MM.1S (cell line): Measurements from ENCODE around the gene TMEM233.

Experiments
- DNase-seq: peaks from one replicate; pipeline ENCODE4 v3.0.0-alpha.2; 2015
- H2AFZ ChIP-seq: fragments of 300-600 bp; sonication (generic); 2 replicates; pipeline ENCODE4 v1.6.0; 2016; ENCODE audit warnings: antibody characterized with exemption, low read length
- H3F3A ChIP-seq: fragments of 300-600 bp; sonication (generic); 2 replicates; pipeline ENCODE4 v1.6.1; 2016; ENCODE audit warnings: mild to moderate bottlenecking, antibody characterized with exemption, low read length, moderate library complexity, mixed read lengths; ENCODE audit not compliant: insufficient read depth
- H3K27ac ChIP-seq: fragments of 300-600 bp; sonication (generic); 2 replicates; pipeline ENCODE4 v1.5.1; 2016; ENCODE audit warnings: mild to moderate bottlenecking, low read length
- H3K27me3 ChIP-seq: fragments of 300-600 bp; sonication (generic); replicated peaks from 2 replicates; pipeline ENCODE4 v1.6.0; 2016; ENCODE audit warnings: low read length; ENCODE audit not compliant: insufficient read depth
- H3K36me3 ChIP-seq: fragments of 300-600 bp; sonication (generic); replicated peaks from 2 replicates; pipeline ENCODE4 v1.6.1; 2016; ENCODE audit warnings: mild to moderate bottlenecking, low read length, mixed read lengths; ENCODE audit not compliant: insufficient read depth
- H3K4me1 ChIP-seq: fragments of 300-600 bp; sonication (generic); 2 replicates; pipeline ENCODE4 v1.6.1; 2016; ENCODE audit warnings: low read length, mixed read lengths
- H3K4me2 ChIP-seq: fragments of 300-600 bp; sonication (generic); 2 replicates; pipeline ENCODE4 v1.6.0; 2016; ENCODE audit warnings: low read depth, low read length
- H3K4me3 ChIP-seq: fragments of 300-600 bp; sonication (generic); 2 replicates; pipeline ENCODE4 v1.5.1; 2016; ENCODE audit warnings: low read length, mixed read lengths
- H3K79me2 ChIP-seq: fragments of 300-600 bp; sonication (generic); 2 replicates; pipeline ENCODE4 v1.6.1; 2016; ENCODE audit warnings: mixed run types, low read length, mixed read lengths
- H3K9ac ChIP-seq: fragments of 300-600 bp; sonication (generic); 2 replicates; pipeline ENCODE4 v1.6.1; 2016; ENCODE audit warnings: low read length, mixed read lengths
- H3K9me2 ChIP-seq: fragments of 300-600 bp; sonication (generic); replicated peaks from 2 replicates; pipeline ENCODE4 v1.6.1; 2016; ENCODE audit warnings: mild to moderate bottlenecking, low read length, mixed read lengths; ENCODE audit not compliant: insufficient read depth
- H3K9me3 ChIP-seq: fragments of 300-600 bp; sonication (generic); replicated peaks from 2 replicates; pipeline ENCODE4 v1.6.1; 2016; ENCODE audit warnings: mild to moderate bottlenecking, low read length, mixed read lengths; ENCODE audit not compliant: insufficient read depth
- H4K20me1 ChIP-seq: fragments of 300-600 bp; sonication (generic); 2 replicates; pipeline ENCODE4 v1.6.1; 2016; ENCODE audit warnings: mild to moderate bottlenecking, low read length, moderate library complexity, mixed read lengths; ENCODE audit not compliant: insufficient read depth
- EZH2 ChIP-seq: fragments of 300-600 bp; sonication (generic); optimal IDR thresholded peaks from 2 replicates; pipeline ENCODE3; 2017; ENCODE audit warnings: low read depth, mild to moderate bottlenecking, antibody characterized with exemption, low read length, mixed read lengths
- EZH2phosphoT487 ChIP-seq: fragments of 300-600 bp; sonication (generic); IDR thresholded peaks from 2 replicates; pipeline ENCODE4 v1.6.1; 2018; ENCODE audit warnings: antibody characterized with exemption, low read length
- TF ChIP-seq, protein P1 (sequence below): fragments of 300-600 bp; sonication (generic); IDR thresholded peaks from 2 replicates; pipeline ENCODE4 v1.5.1; 2016; ENCODE audit warnings: antibody characterized with exemption, low read length, mixed read lengths

TMEM233 gene

DNA sequence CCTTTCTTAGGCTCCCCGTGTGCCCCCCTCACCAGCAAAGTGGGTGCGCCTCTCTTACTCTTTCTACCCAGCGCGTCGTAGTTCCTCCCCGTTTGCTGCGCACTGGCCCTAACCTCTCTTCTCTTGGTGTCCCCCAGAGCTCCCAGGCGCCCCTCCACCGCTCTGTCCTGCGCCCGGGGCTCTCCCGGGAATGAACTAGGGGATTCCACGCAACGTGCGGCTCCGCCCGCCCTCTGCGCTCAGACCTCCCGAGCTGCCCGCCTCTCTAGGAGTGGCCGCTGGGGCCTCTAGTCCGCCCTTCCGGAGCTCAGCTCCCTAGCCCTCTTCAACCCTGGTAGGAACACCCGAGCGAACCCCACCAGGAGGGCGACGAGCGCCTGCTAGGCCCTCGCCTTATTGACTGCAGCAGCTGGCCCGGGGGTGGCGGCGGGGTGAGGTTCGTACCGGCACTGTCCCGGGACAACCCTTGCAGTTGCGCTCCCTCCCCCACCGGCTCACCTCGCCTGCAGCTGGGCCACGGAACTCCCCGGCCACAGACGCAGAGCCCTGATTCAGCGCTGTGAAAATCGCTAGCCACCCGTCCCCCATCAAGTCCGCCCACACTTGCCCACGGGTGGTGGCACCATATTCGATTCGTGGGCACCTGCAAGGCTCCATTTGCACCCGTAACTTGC lies 1.3 kb downstream of the TMEM233 start:
- no peak overlapping the region for H3K27ac ChIP-seq
- no peaks in the 10 kb centered on the region for H4K20me1 ChIP-seq
- no peak overlapping the region for H3K4me3 ChIP-seq
- no peak overlapping the region for H2AFZ ChIP-seq
- no peaks in the 10 kb centered on the region for H3K36me3 ChIP-seq
- H3F3A ChIP-seq: no peaks in the 10 kb centered on the region
- no peak for DNase-seq
- H3K9me2 ChIP-seq: no peaks in the 10 kb centered on the region
- TF ChIP-seq EZH2phosphoT487: no peak
- TF ChIP-seq EZH2: no peak
- TF ChIP-seq, protein P1, sequence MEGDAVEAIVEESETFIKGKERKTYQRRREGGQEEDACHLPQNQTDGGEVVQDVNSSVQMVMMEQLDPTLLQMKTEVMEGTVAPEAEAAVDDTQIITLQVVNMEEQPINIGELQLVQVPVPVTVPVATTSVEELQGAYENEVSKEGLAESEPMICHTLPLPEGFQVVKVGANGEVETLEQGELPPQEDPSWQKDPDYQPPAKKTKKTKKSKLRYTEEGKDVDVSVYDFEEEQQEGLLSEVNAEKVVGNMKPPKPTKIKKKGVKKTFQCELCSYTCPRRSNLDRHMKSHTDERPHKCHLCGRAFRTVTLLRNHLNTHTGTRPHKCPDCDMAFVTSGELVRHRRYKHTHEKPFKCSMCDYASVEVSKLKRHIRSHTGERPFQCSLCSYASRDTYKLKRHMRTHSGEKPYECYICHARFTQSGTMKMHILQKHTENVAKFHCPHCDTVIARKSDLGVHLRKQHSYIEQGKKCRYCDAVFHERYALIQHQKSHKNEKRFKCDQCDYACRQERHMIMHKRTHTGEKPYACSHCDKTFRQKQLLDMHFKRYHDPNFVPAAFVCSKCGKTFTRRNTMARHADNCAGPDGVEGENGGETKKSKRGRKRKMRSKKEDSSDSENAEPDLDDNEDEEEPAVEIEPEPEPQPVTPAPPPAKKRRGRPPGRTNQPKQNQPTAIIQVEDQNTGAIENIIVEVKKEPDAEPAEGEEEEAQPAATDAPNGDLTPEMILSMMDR: no peak
- H3K4me1 ChIP-seq: no peaks in the 10 kb centered on the region
- no peaks in the 10 kb centered on the region for H3K9me3 ChIP-seq
- H3K4me2 ChIP-seq: no peak overlapping the region
- H3K79me2 ChIP-seq: no peaks in the 10 kb centered on the region
- H3K27me3 ChIP-seq: no peaks in the 10 kb centered on the region; the same call in 1 of the 2 replicates
- H3K9ac ChIP-seq: no peak overlapping the region

GRCh38 chr12:119598159-119598558 lies 4.6 kb downstream of the TMEM233 start:
- no peak overlapping the region for H2AFZ ChIP-seq
- no peak overlapping the region for H3K9ac ChIP-seq
- no peaks in the 10 kb centered on the region for H3K79me2 ChIP-seq
- H3K36me3 ChIP-seq: no peaks in the 10 kb centered on the region
- TF ChIP-seq, protein P1: no peak
- no peak for TF ChIP-seq EZH2phosphoT487
- no peak for TF ChIP-seq EZH2
- no peak for DNase-seq
- no peaks in the 10 kb centered on the region for H3K4me1 ChIP-seq
- H3F3A ChIP-seq: no peaks in the 10 kb centered on the region
- H3K27ac ChIP-seq: no peak overlapping the region
- H3K4me2 ChIP-seq: no peak overlapping the region
- H3K9me3 ChIP-seq: no peaks in the 10 kb centered on the region
- H3K27me3 ChIP-seq: no peaks in the 10 kb centered on the region; the same call in 1 of the 2 replicates
- H3K4me3 ChIP-seq: no peak overlapping the region
- H3K9me2 ChIP-seq: no peaks in the 10 kb centered on the region
- H4K20me1 ChIP-seq: no peaks in the 10 kb centered on the region

GRCh38 chr12:119601877-119602733 lies 8.5 kb downstream of the TMEM233 start:
- Histone ChIP-seq H3K79me2 (no peaks in the 10 kb centered on the region), H3K4me3 (no peak overlapping the region), H2AFZ (no peak overlapping the region), H3K36me3 (no peaks in the 10 kb centered on the region), H3K9ac (no peak overlapping the region), H3K27me3 (no peaks in the 10 kb centered on the region), H3K9me2 (no peaks in the 10 kb centered on the region), H3K9me3 (no peaks in the 10 kb centered on the region), H3K4me1 (no peaks in the 10 kb centered on the region), H3F3A (no peaks in the 10 kb centered on the region), H3K4me2 (no peak overlapping the region), H4K20me1 (no peaks in the 10 kb centered on the region), H3K27ac (no peak overlapping the region)
- no peak for DNase-seq
- no peak for TF ChIP-seq EZH2phosphoT487
- TF ChIP-seq EZH2: no peak
- TF ChIP-seq, protein P1: no peak
